Effector CD8-positive, alpha-beta T cell (primary cell): ENCODE data around the gene LIPT1.
"Not testable (repeated sequence)": the region's sequence is repeated elsewhere in the genome, so short reads cannot be mapped to it uniquely, and the experiment has no call there.

Experiments
- DNase-seq: peaks from one replicate; lab custom pipeline; 2025; lab: John Stamatoyannopoulos, UW

LIPT1 gene

GRCh38 chr2:99171377-99172140 lies 16.8 kb downstream of the LIPT1 start:
- no peak for DNase-seq

- DNase-seq = peak; percentile 88
These were observed 26.2 kb downstream of the LIPT1 start, which contains the start of the genes MITD1 and MRPL30 for GRCh38 chr2:99180755-99181623. Gene MITD1, minus strand, starts transcription at chr2:99181058. Its CDS starts 77 bp downstream, at chr2:99180981. Gene MRPL30, plus strand, starts transcription at chr2:99181184. Its CDS starts 5,020 bp downstream, at chr2:99186204.

- DNase-seq = no peak
These were observed 26.8 kb downstream of the LIPT1 start for GRCh38 chr2:99181624-99182000.

- no peak for DNase-seq
These were observed 28.3 kb downstream of the LIPT1 start for GRCh38 chr2:99183025-99183424.

DNA sequence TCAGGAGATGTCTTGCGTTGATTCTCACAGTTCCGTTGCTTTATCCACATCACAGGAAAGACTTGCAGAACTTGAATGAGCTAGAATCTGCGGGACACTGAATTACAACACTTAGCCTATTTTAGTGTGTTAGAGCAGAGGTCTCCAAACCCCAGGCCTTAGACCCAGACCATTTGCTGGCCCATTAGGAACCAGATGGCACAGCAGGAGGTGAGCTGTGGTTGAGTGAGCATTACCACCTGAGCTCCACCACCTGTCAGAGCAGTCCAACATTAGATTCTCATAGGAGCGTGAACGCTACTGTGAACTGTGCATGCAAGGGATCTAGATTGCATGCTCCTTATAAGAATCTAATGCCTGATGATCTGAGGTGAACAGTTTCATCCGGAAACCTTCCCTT lies 30.0 kb downstream of the LIPT1 start:
- no peak for DNase-seq

- no peak for DNase-seq
These were observed 32.2 kb downstream of the LIPT1 start for GRCh38 chr2:99187011-99187410.

- DNase-seq = no peak
These were observed 33.6 kb downstream of the LIPT1 start for GRCh38 chr2:99188357-99188756.

DNA sequence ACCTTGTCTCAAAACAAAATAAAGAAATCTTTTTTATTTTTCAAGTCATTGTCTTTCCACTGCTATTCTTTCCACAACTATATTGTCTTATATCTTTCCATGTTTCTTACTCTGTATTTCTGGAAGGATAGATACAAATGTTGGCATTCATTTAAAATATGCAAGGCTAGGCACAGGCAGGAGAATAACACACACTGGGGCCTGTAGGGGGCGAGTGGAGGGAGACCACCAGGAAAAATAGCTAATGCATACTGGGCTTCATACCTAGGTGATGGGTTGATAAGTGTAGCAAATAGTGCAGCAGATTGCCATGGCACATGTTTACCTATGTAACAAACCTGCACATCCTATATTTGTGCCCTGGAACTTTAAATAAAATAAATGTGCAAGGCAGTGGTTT lies 35.8 kb downstream of the LIPT1 start:
- DNase-seq = no peak

- not testable (repeated sequence) for DNase-seq
These were observed 37.6 kb downstream of the LIPT1 start for GRCh38 chr2:99192364-99192763.

- no peak for DNase-seq
These were observed 43.5 kb downstream of the LIPT1 start for GRCh38 chr2:99198103-99198841.

DNA sequence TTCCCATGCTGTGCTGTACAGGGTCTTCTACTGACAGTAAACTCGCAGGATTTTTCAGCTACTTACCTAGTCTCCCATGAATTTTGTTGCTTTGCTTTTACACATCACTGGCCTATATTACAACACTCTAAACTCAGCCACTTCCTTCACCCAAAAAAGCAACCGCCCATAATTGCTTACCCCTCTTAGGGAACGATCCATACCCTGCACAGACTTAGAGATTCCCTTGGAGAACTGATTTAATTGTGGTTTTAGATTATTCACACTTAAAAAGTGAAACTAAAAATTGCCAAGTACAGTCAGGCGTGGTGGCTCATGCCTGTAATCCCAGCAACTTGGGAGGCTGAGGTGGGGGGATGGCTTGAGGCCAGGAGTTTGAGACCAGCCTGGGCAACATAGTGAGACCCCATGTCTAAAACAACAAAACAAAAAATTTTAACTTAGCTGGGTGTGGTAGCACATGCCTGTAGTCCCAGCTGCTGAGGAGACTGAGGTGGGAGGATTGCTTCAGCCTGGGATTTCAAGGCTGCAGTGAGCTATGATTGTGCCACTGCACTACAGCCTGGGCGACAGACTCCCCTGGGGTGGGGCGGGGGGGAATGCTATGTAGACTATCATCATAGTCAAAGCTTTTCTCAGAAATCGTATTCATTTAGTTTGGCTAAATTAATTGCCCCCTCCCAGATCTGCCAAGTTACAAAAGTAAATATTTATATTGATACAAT lies 45.5 kb downstream of the LIPT1 start:
- no peak for DNase-seq

DNA sequence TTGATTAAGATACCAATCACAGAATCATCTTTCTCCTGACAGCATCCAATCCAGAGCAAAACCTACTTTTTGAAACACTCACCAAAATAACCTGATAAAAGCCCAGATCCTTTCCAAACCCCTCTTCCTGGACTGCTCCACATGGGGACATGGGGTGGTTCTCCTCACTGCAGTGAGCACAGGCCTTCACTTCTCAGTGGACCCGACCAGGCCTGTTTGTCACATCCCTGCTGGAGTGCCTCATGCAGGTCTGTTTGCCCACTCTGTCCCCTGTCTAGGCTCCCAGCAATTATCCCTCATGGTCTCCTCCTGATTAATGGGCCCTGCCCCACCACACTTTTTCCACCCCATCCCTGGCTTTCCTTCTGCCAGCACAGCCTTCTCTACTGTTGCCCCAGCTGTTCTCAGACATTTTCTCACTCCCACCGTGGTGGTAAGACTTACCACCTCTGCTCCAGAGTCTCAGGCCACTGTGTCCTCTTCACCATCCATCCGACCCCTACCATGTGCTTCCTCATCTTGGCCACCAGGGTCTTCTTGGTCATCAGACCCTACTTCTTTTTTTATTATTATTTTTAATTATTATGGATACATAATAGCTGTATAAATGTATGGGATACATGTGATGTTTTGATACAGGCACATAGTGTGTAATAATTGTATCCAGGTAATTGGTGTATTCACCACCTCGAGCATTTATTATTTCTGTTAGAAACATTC lies 47.4 kb downstream of the LIPT1 start:
- no peak for DNase-seq

GRCh38 chr2:99205491-99205890 lies 50.7 kb downstream of the LIPT1 start:
- DNase-seq = no peak
